ENCODE measurements around the gene CD68.

Gene CD68

DNA sequence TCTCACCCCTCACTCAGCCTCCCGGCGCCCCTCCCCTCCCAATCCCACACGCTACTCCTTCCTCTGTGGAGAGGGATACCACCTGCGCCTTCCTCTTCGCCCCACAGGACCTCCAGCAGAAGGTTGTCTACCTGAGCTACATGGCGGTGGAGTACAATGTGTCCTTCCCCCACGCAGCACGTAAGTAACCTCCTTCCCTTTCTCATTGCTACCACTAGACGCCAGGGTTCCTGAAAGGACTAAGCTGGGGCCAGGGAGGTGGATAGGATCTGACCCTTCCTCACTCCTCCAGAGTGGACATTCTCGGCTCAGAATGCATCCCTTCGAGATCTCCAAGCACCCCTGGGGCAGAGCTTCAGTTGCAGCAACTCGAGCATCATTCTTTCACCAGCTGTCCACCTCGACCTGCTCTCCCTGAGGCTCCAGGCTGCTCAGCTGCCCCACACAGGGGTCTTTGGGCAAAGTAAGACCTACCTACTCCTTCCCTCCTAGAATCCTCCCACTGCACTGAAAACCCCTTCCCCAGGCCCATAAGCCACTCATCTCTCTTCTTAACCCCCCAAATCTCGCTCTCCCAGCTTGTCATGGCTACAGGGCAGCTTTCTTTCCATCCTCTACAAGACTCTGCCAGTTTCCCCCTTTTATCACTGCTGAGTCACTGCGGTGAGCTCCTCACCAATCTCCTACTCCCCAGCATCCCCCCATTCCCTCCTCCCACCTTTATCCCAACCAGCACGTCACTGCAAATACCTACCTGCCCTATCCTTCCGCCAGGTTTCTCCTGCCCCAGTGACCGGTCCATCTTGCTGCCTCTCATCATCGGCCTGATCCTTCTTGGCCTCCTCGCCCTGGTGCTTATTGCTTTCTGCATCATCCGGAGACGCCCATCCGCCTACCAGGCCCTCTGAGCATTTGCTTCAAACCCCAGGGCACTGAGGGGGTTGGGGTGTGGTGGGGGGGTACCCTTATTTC is 1.5 kb downstream of the CD68 start:
- no peak for DNase-seq (ENCODE audit: low read depth)
- H3K4me3 ChIP-seq (ENCODE audit: low read depth, low read length) = no peak overlapping the region
- in situ Hi-C loops (cut with HindIII; ENCODE audit: low sequenced_read_pairs) = no loop called here
- TF ChIP-seq, protein P1, sequence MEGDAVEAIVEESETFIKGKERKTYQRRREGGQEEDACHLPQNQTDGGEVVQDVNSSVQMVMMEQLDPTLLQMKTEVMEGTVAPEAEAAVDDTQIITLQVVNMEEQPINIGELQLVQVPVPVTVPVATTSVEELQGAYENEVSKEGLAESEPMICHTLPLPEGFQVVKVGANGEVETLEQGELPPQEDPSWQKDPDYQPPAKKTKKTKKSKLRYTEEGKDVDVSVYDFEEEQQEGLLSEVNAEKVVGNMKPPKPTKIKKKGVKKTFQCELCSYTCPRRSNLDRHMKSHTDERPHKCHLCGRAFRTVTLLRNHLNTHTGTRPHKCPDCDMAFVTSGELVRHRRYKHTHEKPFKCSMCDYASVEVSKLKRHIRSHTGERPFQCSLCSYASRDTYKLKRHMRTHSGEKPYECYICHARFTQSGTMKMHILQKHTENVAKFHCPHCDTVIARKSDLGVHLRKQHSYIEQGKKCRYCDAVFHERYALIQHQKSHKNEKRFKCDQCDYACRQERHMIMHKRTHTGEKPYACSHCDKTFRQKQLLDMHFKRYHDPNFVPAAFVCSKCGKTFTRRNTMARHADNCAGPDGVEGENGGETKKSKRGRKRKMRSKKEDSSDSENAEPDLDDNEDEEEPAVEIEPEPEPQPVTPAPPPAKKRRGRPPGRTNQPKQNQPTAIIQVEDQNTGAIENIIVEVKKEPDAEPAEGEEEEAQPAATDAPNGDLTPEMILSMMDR (IDR thresholded peaks at IDR 0.05; ENCODE audit: low read depth, low read length, missing control alignments) = no peak

GRCh38 chr17:7582396-7583252 is 3.2 kb downstream of the CD68 start:
- TF ChIP-seq, protein P1 (IDR thresholded peaks at IDR 0.05; ENCODE audit: low read depth, low read length, missing control alignments) = no peak
- in situ Hi-C loops (cut with HindIII; ENCODE audit: low sequenced_read_pairs) = no loop called here
- no peak for DNase-seq (ENCODE audit: low read depth)
- peak overlapping the region; percentile 69 for H3K4me3 ChIP-seq (ENCODE audit: low read depth, low read length)

DNA sequence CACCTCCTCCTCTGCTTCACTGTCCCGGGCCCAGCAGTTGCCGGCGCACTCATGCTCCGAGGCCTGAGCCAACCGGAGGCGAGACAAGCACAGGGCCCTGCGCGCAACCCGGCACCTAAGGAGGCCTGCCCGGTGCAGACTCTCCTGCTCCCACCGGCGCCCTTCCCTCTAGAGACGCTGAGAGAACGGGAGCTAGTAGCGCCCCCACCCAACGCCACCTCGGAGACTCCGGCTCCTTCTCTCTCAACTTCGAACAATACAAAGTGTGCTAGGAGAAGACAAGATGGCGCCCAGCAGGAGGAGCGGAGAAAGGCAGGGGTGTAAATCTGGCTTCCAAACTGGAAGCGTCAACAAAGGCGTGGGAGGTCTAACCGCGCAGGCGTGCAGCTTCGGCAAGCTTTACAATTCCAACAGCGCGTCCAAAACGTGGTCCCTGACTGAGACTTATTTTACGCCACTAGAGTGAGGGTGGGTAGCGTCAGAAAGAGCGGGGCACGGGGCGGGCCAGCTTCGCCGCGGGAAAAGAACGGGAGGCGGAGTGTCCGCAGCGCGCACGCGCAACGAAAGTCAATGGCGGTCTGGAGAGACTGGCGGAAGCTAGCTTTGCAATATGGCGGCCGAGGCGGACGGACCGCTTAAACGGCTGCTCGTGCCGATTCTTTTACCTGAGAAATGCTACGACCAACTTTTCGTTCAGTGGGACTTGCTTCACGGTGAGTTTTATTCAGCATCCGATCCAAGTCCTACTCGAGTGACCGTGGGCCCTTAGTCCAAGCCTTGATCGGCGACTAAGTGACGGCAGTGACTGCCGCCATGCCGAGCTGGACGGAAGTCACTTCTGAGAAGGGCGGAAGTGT is 4.0 kb downstream of the CD68 start, which contains the start of gene MPDU1:
Gene MPDU1 (plus strand): TSS at position 600 of the 857 bp plus-strand sequence. CDS start 11 bp downstream, at position 611.
- in situ Hi-C loops (cut with HindIII; ENCODE audit: low sequenced_read_pairs) = no loop called here
- DNase-seq (ENCODE audit: low read depth) = peak; percentile 92
- peak within 1 kb of the TSS; percentile 69 for H3K4me3 ChIP-seq (ENCODE audit: low read depth, low read length)
- TF ChIP-seq, protein P1 (IDR thresholded peaks at IDR 0.05; ENCODE audit: low read depth, low read length, missing control alignments) = no peak

DNA sequence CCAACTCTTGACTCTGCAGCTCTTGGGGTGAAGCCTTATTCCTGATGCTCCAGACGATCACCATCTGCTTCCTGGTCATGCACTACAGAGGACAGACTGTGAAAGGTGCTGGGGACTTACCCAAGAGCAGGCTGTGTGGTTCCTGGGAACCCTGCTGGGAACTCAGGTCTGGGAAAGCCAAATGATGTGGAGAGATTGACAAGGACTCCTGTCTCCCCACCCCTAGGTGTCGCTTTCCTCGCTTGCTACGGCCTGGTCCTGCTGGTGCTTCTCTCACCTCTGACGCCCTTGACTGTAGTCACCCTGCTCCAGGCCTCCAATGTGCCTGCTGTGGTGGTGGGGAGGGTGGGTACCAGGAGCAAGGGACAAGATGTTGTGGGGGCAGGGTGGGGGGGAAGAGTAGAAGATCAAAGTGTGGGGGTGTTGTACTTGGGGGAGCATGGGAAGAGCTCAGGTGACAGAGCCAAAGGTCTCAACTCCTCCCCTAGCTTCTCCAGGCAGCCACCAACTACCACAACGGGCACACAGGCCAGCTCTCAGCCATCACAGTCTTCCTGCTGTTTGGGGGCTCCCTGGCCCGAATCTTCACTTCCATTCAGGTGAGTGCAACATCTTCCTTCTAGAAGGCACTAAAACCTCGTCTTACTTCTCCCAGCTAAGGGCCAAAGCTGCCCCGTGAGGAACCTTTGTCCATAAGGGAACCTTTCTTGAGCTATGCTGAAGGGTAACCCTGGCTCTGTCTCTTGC is 7.4 kb downstream of the CD68 start:
- DNase-seq (ENCODE audit: low read depth) = no peak
- in situ Hi-C loops (cut with HindIII; ENCODE audit: low sequenced_read_pairs) = no loop called here
- H3K4me3 ChIP-seq (ENCODE audit: low read depth, low read length) = no peak overlapping the region
- TF ChIP-seq, protein P1 (IDR thresholded peaks at IDR 0.05; ENCODE audit: low read depth, low read length, missing control alignments) = no peak

DNA sequence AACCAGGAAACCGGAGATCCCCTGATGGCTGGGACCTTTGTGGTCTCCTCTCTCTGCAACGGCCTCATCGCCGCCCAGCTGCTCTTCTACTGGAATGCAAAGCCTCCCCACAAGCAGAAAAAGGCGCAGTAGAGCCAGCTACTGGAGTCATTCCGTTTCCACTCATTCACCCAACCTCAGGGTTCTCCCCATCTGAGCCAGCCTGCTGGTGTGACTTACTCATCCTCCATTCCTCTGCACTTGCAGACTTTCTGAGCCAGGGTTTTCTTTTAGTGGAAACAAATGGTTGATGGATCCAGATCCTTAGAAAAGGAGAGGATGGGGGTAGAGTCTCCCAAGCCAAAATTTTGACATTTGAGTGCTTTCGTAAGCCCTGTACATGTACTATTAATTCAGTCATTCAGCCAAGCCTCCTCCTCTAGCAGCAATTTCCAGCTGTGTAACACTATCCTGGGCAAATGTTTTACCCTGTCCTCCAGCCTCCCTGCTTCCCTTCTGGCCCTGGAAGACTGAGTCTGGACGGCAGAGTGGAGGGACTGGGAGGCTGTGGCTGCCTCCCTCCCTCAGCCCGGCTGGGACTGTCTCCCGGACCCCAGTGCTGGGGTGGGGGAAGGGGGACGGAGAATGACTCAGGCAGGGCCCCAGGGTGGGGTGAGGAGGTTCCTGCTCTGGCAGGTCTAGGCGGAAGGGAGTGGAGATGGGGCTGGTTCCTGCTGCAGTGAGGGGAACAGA is 8.1 kb downstream of the CD68 start:
- in situ Hi-C loops (cut with HindIII; ENCODE audit: low sequenced_read_pairs) = no loop called here
- TF ChIP-seq, protein P1 (IDR thresholded peaks at IDR 0.05; ENCODE audit: low read depth, low read length, missing control alignments) = no peak
- H3K4me3 ChIP-seq (ENCODE audit: low read depth, low read length) = no peak overlapping the region
- peak; percentile 87 for DNase-seq (ENCODE audit: low read depth)

All from astrocyte of the cerebellum (primary cell).